Measurements from ENCODE around the gene POC1A.

The POC1A gene

GRCh38 chr3:52085681-52086282 is 68.4 kb downstream of the POC1A start:
- DNase-seq (ENCODE audit: low read depth, low spot score): no peak

GRCh38 chr3:52084954-52085680 is 69.1 kb downstream of the POC1A start:
- DNase-seq (ENCODE audit: low read depth, low spot score): no peak

GRCh38 chr3:52084216-52084945 is 69.8 kb downstream of the POC1A start:
- DNase-seq (ENCODE audit: low read depth, low spot score): no peak

DNA sequence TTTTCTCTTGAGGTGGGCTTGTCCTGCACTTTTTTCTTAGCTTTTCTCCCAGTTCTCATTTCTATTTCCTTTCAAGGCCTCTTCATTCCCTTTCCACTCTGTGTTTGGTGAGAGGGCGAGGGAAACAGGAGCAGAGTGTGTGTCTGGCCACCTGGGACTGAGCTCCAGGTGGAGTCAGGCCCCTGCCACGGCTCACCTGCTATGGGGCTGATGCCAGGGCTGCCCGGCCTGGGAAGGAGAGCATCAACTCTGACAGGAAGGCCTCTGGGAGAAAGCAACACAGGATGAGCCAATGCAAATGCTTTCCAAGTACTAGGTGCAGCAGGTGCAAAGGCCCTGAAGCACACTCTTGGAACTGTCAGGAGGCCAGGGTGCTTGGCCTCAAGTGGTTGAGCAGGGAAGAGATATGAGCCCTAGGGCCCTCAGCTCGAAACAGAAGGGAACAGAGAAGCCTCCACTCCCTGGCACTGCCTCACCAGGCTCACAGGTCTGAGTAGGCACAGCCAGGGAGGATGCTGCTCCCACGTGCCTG is 70.6 kb downstream of the POC1A start:
- DNase-seq (ENCODE audit: low read depth, low spot score): no peak

DNA sequence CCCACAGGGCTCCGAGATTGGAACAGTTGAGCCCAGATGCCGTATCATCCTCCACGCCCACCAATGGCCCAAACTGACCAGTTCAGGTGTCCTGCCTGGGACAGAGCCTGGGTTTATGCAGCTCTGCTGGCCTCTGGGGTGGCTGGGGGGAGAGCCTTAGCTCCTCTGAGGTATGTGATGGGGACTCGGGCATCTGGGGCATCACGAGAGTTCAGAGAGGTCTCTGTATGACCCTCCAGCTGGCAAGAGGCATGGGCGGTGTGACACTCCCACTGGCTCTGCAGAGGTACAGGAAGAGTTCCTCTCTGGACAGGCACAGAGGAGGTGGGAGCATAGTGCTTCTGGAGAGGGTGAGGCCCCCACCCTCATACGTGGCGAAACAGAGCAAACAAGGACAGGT is 71.3 kb downstream of the POC1A start:
- no peak for DNase-seq (ENCODE audit: low read depth, low spot score)

DNA sequence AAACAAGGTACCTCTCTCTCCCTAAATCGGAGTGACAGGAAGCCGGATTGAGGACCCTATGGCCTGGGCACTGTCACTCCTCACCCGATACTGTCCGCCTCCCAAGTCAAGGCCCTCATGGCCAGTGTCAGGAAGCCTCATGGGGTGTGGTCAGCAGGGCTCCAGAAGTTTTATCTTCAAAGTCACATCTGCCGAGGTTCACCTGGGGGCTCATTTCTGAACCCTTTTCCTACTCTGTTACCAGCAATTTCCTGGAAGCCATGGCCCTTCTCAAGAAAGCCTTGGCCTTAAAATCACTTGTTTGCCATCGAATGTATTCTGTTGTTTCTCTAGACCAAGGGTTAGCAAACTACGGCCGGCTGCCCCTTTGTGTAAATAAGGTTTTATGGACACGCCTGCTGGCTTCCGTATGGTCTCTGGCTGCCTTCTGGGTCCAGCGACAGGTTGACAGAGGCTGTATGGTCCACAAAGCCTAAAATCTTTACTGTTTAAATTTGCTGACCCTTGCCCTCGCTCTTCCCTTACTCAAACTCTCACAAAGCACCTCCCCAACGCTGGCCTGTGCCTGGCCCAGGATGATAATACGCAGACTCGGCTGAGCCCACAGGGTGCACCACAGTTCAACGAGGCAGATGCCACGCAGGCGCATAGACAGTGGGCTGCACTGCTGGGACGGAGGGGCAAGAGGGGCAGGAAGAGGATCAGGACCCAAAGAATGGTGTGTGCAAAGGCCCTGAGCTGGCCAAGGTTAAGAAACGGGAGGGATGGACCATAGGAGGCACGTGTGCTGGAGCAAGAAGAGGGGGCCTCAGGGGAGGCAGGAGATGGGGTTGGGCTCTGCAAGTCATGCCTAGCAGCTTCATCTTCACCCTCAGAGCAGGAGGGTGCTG is 73.1 kb downstream of the POC1A start:
- DNase-seq (ENCODE audit: low read depth, low spot score): no peak

DNA sequence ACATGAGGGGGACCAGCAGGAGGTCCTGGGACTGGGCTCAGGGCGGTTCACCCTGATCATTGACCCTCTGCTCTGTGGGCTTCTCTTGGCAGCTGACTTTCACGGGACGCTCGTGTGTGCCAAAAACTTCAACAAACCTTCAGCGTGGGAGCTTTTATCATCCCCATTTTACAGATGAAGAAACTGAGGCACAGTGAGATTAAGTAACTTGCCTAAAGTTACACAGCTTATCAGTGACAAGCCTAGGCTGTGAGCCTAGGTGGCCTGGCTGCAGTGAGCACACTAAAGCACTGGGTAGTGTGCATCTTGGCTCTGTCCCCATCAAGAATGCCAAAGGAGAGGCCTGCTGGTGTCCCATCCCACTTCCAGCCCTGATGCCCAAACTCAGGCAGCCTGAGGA is 74.3 kb downstream of the POC1A start:
- no peak for DNase-seq (ENCODE audit: low read depth, low spot score)

DNA sequence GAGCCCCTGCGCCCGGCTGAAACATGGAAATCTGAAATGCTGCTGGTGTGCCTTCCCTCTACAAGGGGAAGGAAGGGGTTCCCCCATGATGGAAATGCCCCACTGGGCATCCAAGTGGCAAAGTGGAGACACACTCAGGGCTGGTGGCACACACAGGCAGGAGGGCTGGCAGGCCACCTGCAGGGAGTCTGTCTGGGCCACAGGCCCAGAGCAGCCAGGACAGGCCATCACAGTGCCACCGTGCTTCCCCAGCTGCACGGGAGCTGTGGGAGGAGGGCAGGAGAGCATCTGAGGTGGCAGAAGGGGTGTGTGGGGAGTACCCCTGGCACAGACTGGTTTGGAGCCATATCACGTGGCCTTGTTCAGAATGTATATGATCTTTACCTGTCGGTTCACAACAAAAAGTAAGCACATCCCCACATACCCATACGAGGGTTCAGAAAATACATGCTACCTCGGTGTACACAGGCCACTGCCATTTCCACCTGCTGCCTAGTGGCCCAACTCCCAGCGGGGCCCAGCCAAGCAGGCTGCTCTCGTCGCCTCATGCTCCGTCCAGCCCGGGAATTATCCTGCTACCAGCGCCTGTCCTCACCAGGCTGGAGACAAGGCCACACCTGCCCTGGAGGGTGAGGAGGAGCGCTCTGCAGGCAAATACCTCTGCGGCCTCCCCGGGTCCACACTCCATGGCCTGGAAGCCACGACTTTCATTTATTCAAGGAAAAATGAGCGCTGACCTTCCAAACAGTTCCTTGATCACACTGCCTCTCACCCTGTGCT is 75.3 kb downstream of the POC1A start:
- DNase-seq (ENCODE audit: low read depth, low spot score): no peak

GRCh38 chr3:52077925-52078324 is 76.3 kb downstream of the POC1A start:
- DNase-seq (ENCODE audit: low read depth, low spot score): no peak

GRCh38 chr3:52076896-52077780 is 77.1 kb downstream of the POC1A start:
- DNase-seq (ENCODE audit: low read depth, low spot score): no peak

GRCh38 chr3:52073490-52073889 is 80.7 kb downstream of the POC1A start:
- DNase-seq (ENCODE audit: low read depth, low spot score): no peak

GRCh38 chr3:52072471-52072870 is 81.8 kb downstream of the POC1A start:
- DNase-seq (ENCODE audit: low read depth, low spot score): no peak

DNA sequence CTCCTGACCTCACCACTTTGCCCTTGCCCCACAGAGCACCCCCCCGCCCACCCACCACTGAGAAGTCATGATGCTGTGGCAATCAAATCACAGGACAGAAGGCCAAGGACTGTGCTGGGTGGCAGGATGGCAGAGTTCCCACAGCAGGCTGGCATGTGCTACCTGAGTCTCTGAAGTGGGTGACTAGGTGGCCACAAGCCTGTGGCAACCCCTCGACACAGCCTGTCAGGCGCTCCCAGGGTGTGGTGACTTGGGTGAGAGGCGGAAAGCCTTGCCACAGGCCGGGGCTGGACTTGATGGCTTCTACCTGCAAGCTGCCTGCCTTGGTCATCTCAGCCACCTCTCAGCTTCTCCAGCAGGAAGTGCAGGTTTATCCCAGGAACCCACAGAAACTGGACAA is 82.2 kb downstream of the POC1A start:
- DNase-seq (ENCODE audit: low read depth, low spot score): no peak

GRCh38 chr3:52070724-52071621 is 83.2 kb downstream of the POC1A start:
- DNase-seq (ENCODE audit: low read depth, low spot score): no peak

DNA sequence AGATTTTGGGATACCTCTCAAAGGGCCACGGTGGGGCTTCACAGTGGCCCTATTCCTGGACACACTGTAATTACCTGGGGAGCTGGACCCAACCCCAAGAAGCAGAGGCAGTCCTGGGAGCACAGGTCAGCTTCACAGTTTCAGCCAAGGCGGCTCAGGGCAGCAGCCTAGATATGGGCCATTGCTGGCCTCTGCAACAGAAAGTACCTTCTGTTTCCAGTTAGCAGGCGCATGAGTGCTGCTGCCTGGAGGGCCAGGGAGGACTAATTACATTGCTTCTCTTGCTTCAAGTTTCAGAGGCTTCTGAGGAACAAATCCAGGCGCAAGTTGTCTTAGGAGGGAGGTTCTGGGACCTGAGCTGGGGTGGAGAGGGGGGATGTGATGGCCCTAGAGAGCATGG is 84.4 kb downstream of the POC1A start:
- DNase-seq (ENCODE audit: low read depth, low spot score): no peak

DNA sequence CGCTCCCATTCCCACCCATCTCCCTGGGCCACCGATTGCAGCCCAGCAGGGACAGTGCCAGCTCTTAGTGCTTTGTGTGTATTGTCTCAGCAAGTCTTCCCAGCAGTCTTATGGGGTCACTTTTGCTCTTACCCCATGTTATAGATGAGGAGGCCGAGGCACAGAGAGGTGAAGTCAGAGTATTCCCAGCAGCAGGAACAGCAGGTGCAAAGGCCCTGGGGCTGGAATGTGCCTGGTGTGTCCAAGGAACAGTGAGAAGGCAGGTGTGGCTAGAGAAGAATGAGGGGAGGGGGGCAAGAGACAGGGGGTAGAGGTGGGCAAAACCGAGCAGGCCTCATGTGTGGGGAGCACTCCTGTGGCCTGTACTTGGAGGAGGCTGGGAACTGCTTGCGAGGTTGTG is 85.1 kb downstream of the POC1A start:
- no peak for DNase-seq (ENCODE audit: low read depth, low spot score)

DNA sequence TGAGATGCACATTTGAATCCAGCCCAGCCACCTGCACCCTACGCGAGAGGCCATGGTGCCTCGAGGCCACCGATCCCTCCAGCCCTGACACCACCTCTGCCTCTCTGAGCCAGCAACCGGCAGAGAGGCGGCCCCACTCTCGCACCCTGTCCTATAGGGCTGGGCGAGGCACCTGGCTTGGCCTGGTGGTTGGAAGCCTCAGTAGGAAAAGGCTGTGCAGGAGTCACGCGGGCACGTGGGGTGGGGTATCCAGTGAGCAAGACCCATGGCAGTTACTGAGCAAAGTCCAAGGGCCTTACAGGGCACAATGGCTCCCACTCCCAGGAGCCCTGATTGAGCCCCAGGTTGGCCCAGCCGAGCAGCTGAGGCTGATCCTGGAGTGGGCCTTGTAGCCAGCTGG is 85.5 kb downstream of the POC1A start:
- no peak for DNase-seq (ENCODE audit: low read depth, low spot score)

DNA sequence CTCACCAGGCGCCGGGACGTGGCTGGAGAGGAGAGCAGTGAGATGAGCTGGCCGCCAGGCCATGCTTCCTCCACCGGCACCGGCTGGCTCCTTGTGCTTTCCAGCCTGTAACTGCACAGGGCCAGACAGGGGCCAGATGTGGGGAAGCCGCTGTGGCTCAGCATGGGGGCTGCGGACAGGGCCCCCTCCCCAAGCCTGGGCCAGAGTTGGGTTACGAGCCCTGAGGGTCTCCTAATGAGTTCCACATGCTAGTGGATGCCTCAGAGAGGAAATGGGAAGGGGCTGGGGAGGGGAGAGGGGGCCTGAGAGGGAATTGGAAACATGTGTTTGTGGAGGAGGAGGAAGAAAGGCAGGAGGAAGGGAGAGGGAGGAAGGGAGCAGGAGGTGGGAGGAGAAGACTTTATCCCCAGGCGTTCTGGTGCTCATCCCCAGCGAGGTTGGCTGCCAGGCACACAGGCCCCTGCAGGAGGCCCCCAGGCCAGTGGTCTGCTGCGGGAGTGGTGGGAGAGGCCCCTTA is 86.1 kb downstream of the POC1A start:
- no peak for DNase-seq (ENCODE audit: low read depth, low spot score)

DNA sequence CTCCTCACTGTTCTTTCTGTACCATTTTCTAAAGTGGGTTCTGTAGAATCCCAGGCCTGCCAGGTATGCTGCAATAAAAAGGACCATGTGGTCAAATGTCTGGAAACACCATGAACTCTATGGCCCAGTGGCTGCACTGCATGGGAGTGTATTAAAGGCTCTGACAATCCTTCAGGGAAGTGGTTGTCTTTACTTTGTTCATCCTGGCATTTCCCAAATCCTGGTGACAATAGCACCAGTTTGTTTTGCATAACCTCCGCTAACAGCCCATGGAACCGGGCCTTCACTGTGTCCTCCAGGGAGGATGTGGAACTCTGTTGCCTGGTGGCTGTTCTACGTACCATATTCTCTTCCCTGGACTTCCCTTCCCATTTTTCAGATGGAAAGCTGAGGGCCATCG is 86.7 kb downstream of the POC1A start:
- DNase-seq (ENCODE audit: low read depth, low spot score): no peak
